GM12878 (cell line): ENCODE data around the gene MDFI.

Experiments
- BCL11A ChIP-seq: IDR thresholded peaks from 2 replicates; pipeline ENCODE4 v1.6.1; 2011; ENCODE audit warnings: low read depth, low read length
- CTCF ChIP-seq, 3 experiments: IDR thresholded peaks in 2 of 3; conservative IDR thresholded peaks in 1 of 3; 2 replicates each; pipeline ENCODE4 v1.5.1; 2011; ENCODE audit warnings: low read depth in 3 of 3, low read length in 3 of 3, mild to moderate bottlenecking in 3 of 3, control low read depth in 2 of 3, moderate library complexity in 2 of 3, inconsistent platforms in 1 of 3, mixed read lengths in 1 of 3; ENCODE audit not compliant: control insufficient read depth in 2 of 3, insufficient read depth in 1 of 3; ENCODE audit errors: extremely low read depth in 1 of 3
- POLR2AphosphoS5 ChIP-seq: IDR thresholded peaks from 2 replicates; pipeline ENCODE4 v1.6.1; 2011; ENCODE audit warnings: mild to moderate bottlenecking, low read length, inconsistent platforms
- RFX5 ChIP-seq: IDR thresholded peaks from 2 replicates; pipeline ENCODE4 v1.6.1; 2011; ENCODE audit warnings: low read depth, low read length, improper control_type of control experiment
- TARDBP ChIP-seq: IDR thresholded peaks from 2 replicates; pipeline ENCODE4 v1.6.1; 2016; ENCODE audit warnings: borderline replicate concordance
- WRNIP1 ChIP-seq: IDR thresholded peaks from 2 replicates; pipeline ENCODE4 v1.6.1; 2011; ENCODE audit warnings: low read depth, low read length, improper control_type of control experiment, borderline replicate concordance

DNA sequence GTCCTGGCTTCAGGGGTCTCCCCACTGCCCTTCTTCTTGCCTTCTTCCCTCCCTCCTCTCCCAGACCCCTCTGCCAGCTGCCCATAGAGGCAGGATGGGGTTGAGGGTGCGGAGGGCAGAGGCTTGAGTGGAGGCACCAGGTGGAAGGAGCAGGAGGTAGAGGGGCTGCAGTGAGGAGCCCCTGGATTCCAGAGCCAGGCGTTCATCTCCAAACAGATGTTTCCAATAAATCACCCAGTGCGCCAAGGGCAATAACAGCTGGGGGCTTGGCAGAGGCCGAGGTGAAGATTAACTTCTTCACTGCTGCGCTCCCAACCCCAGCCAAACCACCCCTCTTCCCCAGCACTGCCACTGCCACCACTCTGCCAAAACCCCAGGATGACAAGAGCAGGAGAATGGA is 10.7 kb downstream of the MDFI start:
- TF ChIP-seq CTCF (IDR thresholded peaks at IDR 0.05 in 2 of 3, conservative IDR thresholded peaks at IDR 0.05 in 1 of 3; ENCODE audit: control insufficient read depth in 2 of 3, extremely low read depth in 1 of 3, insufficient read depth in 1 of 3, low read depth in 3 of 3, low read length in 3 of 3) (no peak), POLR2AphosphoS5 (no peak), BCL11A (no peak), WRNIP1 (no peak), TARDBP (no peak), RFX5 (no peak)
